ENCODE measurements around the gene HSFX1.

HSFX1 gene

GRCh38 chrX:149799938-149800337 is 26.1 kb downstream of the HSFX1 start:
- no peak for DNase-seq
- no peak for TF ChIP-seq CTCF (IDR thresholded peaks at IDR 0.05; ENCODE audit: low read depth, low read length)
- Histone ChIP-seq H3K4me3 (ENCODE audit: low read depth, low read length) (no peak overlapping the region), H3K27me3 (no peaks in the 10 kb centered on the region), H3K9me3 (no peaks in the 10 kb centered on the region), H3K4me1 (no peaks in the 10 kb centered on the region), H3K36me3 (no peaks in the 10 kb centered on the region)

GRCh38 chrX:149803458-149804062 is 29.7 kb downstream of the HSFX1 start:
- TF ChIP-seq CTCF (IDR thresholded peaks at IDR 0.05; ENCODE audit: low read depth, low read length), result no peak
- Histone ChIP-seq H3K4me3 (ENCODE audit: low read depth, low read length) (no peak overlapping the region), H3K4me1 (no peaks in the 10 kb centered on the region), H3K36me3 (no peaks in the 10 kb centered on the region), H3K9me3 (no peaks in the 10 kb centered on the region), H3K27me3 (no peaks in the 10 kb centered on the region)
- DNase-seq, result no peak

- Histone ChIP-seq H3K27me3 (no peaks in the 10 kb centered on the region), H3K4me3 (ENCODE audit: low read depth, low read length) (no peak overlapping the region), H3K36me3 (no peaks in the 10 kb centered on the region), H3K9me3 (no peaks in the 10 kb centered on the region), H3K4me1 (no peaks in the 10 kb centered on the region)
- no peak for TF ChIP-seq CTCF (IDR thresholded peaks at IDR 0.05; ENCODE audit: low read depth, low read length)
- DNase-seq, result no peak
Measured at GRCh38 chrX:149804102-149804501, 30.2 kb downstream of the HSFX1 start.

- no peak for TF ChIP-seq CTCF (IDR thresholded peaks at IDR 0.05; ENCODE audit: low read depth, low read length)
- Histone ChIP-seq H3K9me3 (no peaks in the 10 kb centered on the region), H3K36me3 (no peaks in the 10 kb centered on the region), H3K27me3 (no peaks in the 10 kb centered on the region), H3K4me1 (no peaks in the 10 kb centered on the region), H3K4me3 (ENCODE audit: low read depth, low read length) (no peak overlapping the region)
- DNase-seq, result no peak
Measured at GRCh38 chrX:149807747-149808458, 34.0 kb downstream of the HSFX1 start.

GRCh38 chrX:149818652-149819051 is 44.8 kb downstream of the HSFX1 start:
- no peaks in the 10 kb centered on the region for H3K27me3 ChIP-seq
- no peak overlapping the region for H3K4me3 ChIP-seq (ENCODE audit: low read depth, low read length)
- H3K9me3 ChIP-seq, result no peaks in the 10 kb centered on the region
- TF ChIP-seq CTCF (IDR thresholded peaks at IDR 0.05; ENCODE audit: low read depth, low read length), result no peak
- no peak for DNase-seq
- no peaks in the 10 kb centered on the region for H3K4me1 ChIP-seq
- no peaks in the 10 kb centered on the region for H3K36me3 ChIP-seq

- no peak for DNase-seq
- no peak for TF ChIP-seq CTCF (IDR thresholded peaks at IDR 0.05; ENCODE audit: low read depth, low read length)
- H3K9me3 ChIP-seq, result no peaks in the 10 kb centered on the region
- no peaks in the 10 kb centered on the region for H3K36me3 ChIP-seq
- H3K4me3 ChIP-seq (ENCODE audit: low read depth, low read length), result no peak overlapping the region
- H3K4me1 ChIP-seq, result no peaks in the 10 kb centered on the region
- no peaks in the 10 kb centered on the region for H3K27me3 ChIP-seq
Measured at GRCh38 chrX:149819371-149819770, 45.5 kb downstream of the HSFX1 start.

All from BE2C (cell line).